ENCODE data around the gene DMXL2. TPM values are rescaled to one million over a fixed set of nuclear protein-coding genes. Genes with fewer than 3 reads are reported as not detected.

The DMXL2 gene
- total and polyA plus RNA-seq, 9 of the 15 experiments (the other 6 are each of a cell fraction or from before 2014, with no cell fraction given): 9.3 to 57.7 (median 30.7) TPM

DNA sequence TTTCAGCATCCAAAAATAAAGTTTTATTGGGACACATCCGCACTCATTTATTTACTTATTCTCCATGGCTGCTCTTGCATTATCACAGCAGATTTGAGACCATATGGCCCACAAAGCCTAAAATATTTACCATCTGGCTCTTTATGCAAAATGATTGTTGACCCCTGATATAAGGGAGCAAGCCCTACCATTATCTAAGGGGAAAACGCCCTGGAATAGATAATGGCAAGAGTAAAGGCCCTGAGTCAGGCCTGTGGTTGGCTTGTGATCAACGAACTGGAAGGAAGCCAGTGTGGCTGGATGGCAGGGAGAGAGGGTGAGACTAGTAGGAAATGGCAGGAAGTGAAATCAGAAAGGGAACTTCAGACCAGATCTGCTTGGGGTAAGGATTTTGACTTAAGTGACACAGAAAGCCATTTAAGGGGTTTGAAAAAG, 24.6 kb upstream of the DMXL2 start (continued):
- TF ChIP-seq ARID2 (IDR thresholded peaks at IDR 0.05) (no peak), NR4A1 (CRISPR knock-in tag; IDR thresholded peaks at IDR 0.05) (no peak), NR4A1 (tag; IDR thresholded peaks at IDR 0.05) (no peak), SIX5 (IDR thresholded peaks at IDR 0.05; ENCODE audit: borderline replicate concordance in 1 of 2, insufficient read depth in 1 of 2, low read depth in 1 of 2, low read length in 2 of 2) (no peak), TOE1 (IDR thresholded peaks at IDR 0.05; ENCODE audit: borderline replicate concordance) (peak; percentile 58; the same call in 1 of the 2 replicates), TOE1 (CRISPR knock-in tag; IDR thresholded peaks at IDR 0.05; ENCODE audit: borderline replicate concordance, low read depth) (no peak), HDGF (IDR thresholded peaks at IDR 0.05) (no peak), ARNT (IDR thresholded peaks at IDR 0.05) (peak; percentile 89 to 93; a peak in 3 of 4 replicates), CBX5 (IDR thresholded peaks at IDR 0.05; ENCODE audit: borderline replicate concordance, low read depth) (peak; percentile 37; the same call in 1 of the 2 replicates), POLR2B (IDR thresholded peaks at IDR 0.05; ENCODE audit: low read depth, partially characterized antibody) (no peak), ETV1 (tag; conservative IDR thresholded peaks at IDR 0.05; ENCODE audit: low read depth) (peak; percentile 54), RAD21 (CRISPR knock-in tag; conservative IDR thresholded peaks at IDR 0.05 in 1 of 2, IDR thresholded peaks at IDR 0.05 in 1 of 2) (peak; percentile 21 to 51)
- TF ChIP-seq, protein P1, sequence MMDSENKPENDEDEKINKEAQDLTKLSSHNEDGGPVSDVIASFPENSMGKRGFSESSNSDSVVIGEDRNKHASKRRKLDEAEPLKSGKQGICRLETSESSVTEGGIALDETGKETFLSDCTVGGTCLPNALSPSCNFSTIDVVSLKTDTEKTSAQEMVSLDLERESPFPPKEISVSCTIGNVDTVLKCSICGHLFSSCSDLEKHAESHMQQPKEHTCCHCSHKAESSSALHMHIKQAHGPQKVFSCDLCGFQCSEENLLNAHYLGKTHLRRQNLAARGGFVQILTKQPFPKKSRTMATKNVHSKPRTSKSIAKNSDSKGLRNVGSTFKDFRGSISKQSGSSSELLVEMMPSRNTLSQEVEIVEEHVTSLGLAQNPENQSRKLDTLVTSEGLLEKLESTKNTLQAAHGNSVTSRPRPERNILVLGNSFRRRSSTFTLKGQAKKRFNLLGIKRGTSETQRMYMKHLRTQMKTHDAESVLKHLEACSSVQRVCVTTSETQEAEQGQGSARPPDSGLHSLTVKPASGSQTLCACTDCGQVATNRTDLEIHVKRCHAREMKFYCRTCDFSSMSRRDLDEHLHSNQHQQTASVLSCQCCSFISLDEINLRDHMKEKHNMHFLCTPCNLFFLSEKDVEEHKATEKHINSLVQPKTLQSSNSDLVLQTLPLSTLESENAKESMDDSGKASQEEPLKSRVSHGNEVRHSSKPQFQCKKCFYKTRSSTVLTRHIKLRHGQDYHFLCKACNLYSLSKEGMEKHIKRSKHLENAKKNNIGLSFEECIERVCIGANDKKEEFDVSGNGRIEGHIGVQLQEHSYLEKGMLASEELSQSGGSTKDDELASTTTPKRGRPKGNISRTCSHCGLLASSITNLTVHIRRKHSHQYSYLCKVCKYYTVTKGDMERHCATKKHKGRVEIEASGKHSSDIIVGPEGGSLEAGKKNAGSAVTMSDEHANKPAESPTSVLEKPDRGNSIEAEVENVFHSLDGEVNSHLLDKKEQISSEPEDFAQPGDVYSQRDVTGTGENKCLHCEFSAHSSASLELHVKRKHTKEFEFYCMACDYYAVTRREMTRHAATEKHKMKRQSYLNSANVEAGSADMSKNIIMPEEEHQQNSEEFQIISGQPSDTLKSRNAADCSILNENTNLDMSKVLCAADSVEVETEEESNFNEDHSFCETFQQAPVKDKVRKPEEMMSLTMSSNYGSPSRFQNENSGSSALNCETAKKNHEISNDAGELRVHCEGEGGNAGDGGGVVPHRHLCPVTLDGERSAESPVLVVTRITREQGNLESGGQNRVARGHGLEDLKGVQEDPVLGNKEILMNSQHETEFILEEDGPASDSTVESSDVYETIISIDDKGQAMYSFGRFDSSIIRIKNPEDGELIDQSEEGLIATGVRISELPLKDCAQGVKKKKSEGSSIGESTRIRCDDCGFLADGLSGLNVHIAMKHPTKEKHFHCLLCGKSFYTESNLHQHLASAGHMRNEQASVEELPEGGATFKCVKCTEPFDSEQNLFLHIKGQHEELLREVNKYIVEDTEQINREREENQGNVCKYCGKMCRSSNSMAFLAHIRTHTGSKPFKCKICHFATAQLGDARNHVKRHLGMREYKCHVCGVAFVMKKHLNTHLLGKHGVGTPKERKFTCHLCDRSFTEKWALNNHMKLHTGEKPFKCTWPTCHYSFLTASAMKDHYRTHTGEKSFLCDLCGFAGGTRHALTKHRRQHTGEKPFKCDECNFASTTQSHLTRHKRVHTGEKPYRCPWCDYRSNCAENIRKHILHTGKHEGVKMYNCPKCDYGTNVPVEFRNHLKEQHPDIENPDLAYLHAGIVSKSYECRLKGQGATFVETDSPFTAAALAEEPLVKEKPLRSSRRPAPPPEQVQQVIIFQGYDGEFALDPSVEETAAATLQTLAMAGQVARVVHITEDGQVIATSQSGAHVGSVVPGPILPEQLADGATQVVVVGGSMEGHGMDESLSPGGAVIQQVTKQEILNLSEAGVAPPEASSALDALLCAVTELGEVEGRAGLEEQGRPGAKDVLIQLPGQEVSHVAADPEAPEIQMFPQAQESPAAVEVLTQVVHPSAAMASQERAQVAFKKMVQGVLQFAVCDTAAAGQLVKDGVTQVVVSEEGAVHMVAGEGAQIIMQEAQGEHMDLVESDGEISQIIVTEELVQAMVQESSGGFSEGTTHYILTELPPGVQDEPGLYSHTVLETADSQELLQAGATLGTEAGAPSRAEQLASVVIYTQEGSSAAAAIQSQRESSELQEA (IDR thresholded peaks at IDR 0.05; ENCODE audit: low read depth): no peak
- TF ChIP-seq, protein P2, sequence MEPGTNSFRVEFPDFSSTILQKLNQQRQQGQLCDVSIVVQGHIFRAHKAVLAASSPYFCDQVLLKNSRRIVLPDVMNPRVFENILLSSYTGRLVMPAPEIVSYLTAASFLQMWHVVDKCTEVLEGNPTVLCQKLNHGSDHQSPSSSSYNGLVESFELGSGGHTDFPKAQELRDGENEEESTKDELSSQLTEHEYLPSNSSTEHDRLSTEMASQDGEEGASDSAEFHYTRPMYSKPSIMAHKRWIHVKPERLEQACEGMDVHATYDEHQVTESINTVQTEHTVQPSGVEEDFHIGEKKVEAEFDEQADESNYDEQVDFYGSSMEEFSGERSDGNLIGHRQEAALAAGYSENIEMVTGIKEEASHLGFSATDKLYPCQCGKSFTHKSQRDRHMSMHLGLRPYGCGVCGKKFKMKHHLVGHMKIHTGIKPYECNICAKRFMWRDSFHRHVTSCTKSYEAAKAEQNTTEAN (CRISPR knock-in tag; IDR thresholded peaks at IDR 0.05): no peak
